Activated naive CD8-positive, alpha-beta T cell treated with anti-CD3 and anti-CD28 coated beads, Interleukin-2, amount 10 ng/mL, durations not matched to agents 7 days and 5 days (primary cell): Measurements from ENCODE around the gene TRIM34. TPM values are rescaled to one million over a fixed set of nuclear protein-coding genes. Genes with fewer than 3 reads are reported as not detected.
"Not testable (repeated sequence)": the region's sequence is repeated elsewhere in the genome, so short reads cannot be mapped to it uniquely, and the experiment has no call there.

Source experiments
- ATAC-seq: fragments of 150-1000 bp; cut with Tn5 transposase; one replicate; pipeline ENCODE4 v1.10.0; 2021; ENCODE audit warnings: low read depth, moderate library complexity
- POLR2A ChIA-PET: fragments of 350-600 bp; sonication (Branson Sonifier 250); formaldehyde crosslinking; loops from one replicate; lab custom pipeline; 2021; ENCODE audit warnings: antibody characterized with exemption; lab: Charles Lee
- DNase-seq: peaks from one replicate; pipeline ENCODE4 v3.0.0; 2021
- H3K27ac Mint-ChIP-seq: one replicate; pipeline ENCODE4 v1.8.0; 2022; ENCODE audit warnings: mild to moderate bottlenecking, mixed read lengths
- H3K27me3 Mint-ChIP-seq: one replicate; pipeline ENCODE4 v1.8.0; 2022; ENCODE audit warnings: mild to moderate bottlenecking, moderate library complexity, mixed read lengths
- H3K36me3 Mint-ChIP-seq: one replicate; pipeline ENCODE4 v1.8.0; 2021; ENCODE audit warnings: mild to moderate bottlenecking, mixed read lengths
- H3K4me1 Mint-ChIP-seq: one replicate; pipeline ENCODE4 v1.8.0; 2021; ENCODE audit warnings: mixed read lengths
- H3K4me3 Mint-ChIP-seq: one replicate; pipeline ENCODE4 v1.8.0; 2022; ENCODE audit warnings: mild to moderate bottlenecking, moderate library complexity, mixed read lengths
- H3K9me3 Mint-ChIP-seq: one replicate; pipeline ENCODE4 v1.8.0; 2021; ENCODE audit warnings: mixed read lengths
- total RNA-seq, 2 experiments: library from RNA; stranded (reverse); gene quantifications; one replicate each; pipeline ENCODE4 v1.2.3, GENCODE V29; 2021

Gene TRIM34
- total RNA-seq, 2 experiments from 2014 or later, result 17.3 to 17.5 TPM

- POLR2A ChIA-PET, result interaction anchor here (1.5 kb wide), 1 partner anchor 103 kb away, joined by 4 read pairs; no protein-coding TSS in a partner anchor
- not testable (repeated sequence) for DNase-seq, ATAC-seq, H3K27me3 Mint-ChIP-seq, H3K4me1 Mint-ChIP-seq, H3K4me3 Mint-ChIP-seq, H3K36me3 Mint-ChIP-seq, H3K27ac Mint-ChIP-seq, H3K9me3 Mint-ChIP-seq
Measured at GRCh38 chr11:5602791-5603190, 22.0 kb upstream of the TRIM34 start.

GRCh38 chr11:5603326-5603725, 21.5 kb upstream of the TRIM34 start:
- POLR2A ChIA-PET, result interaction anchor here (1.5 kb wide), 1 partner anchor 102 kb away, joined by 4 read pairs; no protein-coding TSS in a partner anchor
- ATAC-seq, result no peak
- H3K4me3 Mint-ChIP-seq, result no peak overlapping the region
- H3K9me3 Mint-ChIP-seq, result no peaks in the 10 kb centered on the region
- peaks cover 3% of the 10 kb centered on the region for H3K36me3 Mint-ChIP-seq
- DNase-seq, result no peak
- peaks cover 4% of the 10 kb centered on the region for H3K4me1 Mint-ChIP-seq
- H3K27ac Mint-ChIP-seq, result no peak overlapping the region
- H3K27me3 Mint-ChIP-seq, result no peaks in the 10 kb centered on the region

- Mint-ChIP-seq H3K27ac (no peak overlapping the region), H3K27me3 (no peaks in the 10 kb centered on the region), H3K9me3 (no peaks in the 10 kb centered on the region), H3K36me3 (peaks cover 4% of the 10 kb centered on the region), H3K4me3 (no peak overlapping the region), H3K4me1 (no peaks in the 10 kb centered on the region)
- POLR2A ChIA-PET, result no interaction called here
- ATAC-seq, result no peak
- no peak for DNase-seq
Measured at GRCh38 chr11:5604896-5605295, 19.9 kb upstream of the TRIM34 start.

- peaks cover 7% of the 10 kb centered on the region for H3K4me1 Mint-ChIP-seq
- ATAC-seq (no peak), DNase-seq (no peak)
- H3K36me3 Mint-ChIP-seq, result peaks cover 4% of the 10 kb centered on the region
- POLR2A ChIA-PET, result no interaction called here
- H3K27me3 Mint-ChIP-seq, result no peaks in the 10 kb centered on the region
- no peak overlapping the region for H3K27ac Mint-ChIP-seq
- no peaks in the 10 kb centered on the region for H3K9me3 Mint-ChIP-seq
- H3K4me3 Mint-ChIP-seq, result no peak overlapping the region
Measured at GRCh38 chr11:5605849-5606248, 19.0 kb upstream of the TRIM34 start.

GRCh38 chr11:5608808-5609207, 16.0 kb upstream of the TRIM34 start:
- ATAC-seq (no peak), DNase-seq (no peak)
- no peak overlapping the region for H3K27ac Mint-ChIP-seq
- POLR2A ChIA-PET, result no interaction called here
- peaks cover 4% of the 10 kb centered on the region for H3K36me3 Mint-ChIP-seq
- H3K4me3 Mint-ChIP-seq, result no peak overlapping the region
- H3K4me1 Mint-ChIP-seq, result peaks cover 7% of the 10 kb centered on the region
- no peaks in the 10 kb centered on the region for H3K9me3 Mint-ChIP-seq
- no peaks in the 10 kb centered on the region for H3K27me3 Mint-ChIP-seq

GRCh38 chr11:5610446-5610845, 14.4 kb upstream of the TRIM34 start:
- Mint-ChIP-seq H3K27ac (no peak overlapping the region), H3K27me3 (no peaks in the 10 kb centered on the region), H3K4me3 (no peak overlapping the region), H3K4me1 (peaks cover 7% of the 10 kb centered on the region), H3K36me3 (peaks cover 4% of the 10 kb centered on the region), H3K9me3 (no peaks in the 10 kb centered on the region)
- no peak for ATAC-seq
- POLR2A ChIA-PET, result no interaction called here
- DNase-seq, result no peak

GRCh38 chr11:5611627-5612026, 13.2 kb upstream of the TRIM34 start:
- POLR2A ChIA-PET, result no interaction called here
- ATAC-seq (no peak), DNase-seq (no peak)
- no peak overlapping the region for H3K27ac Mint-ChIP-seq
- H3K27me3 Mint-ChIP-seq, result no peaks in the 10 kb centered on the region
- peaks cover 4% of the 10 kb centered on the region for H3K36me3 Mint-ChIP-seq
- H3K4me1 Mint-ChIP-seq, result peaks cover 7% of the 10 kb centered on the region
- H3K9me3 Mint-ChIP-seq, result no peaks in the 10 kb centered on the region
- H3K4me3 Mint-ChIP-seq, result no peak overlapping the region

- H3K4me1 Mint-ChIP-seq, result peaks cover 6% of the 10 kb centered on the region
- H3K36me3 Mint-ChIP-seq, result peaks cover 18% of the 10 kb centered on the region
- DNase-seq, result no peak
- no peaks in the 10 kb centered on the region for H3K9me3 Mint-ChIP-seq
- POLR2A ChIA-PET, result interaction anchor here (0.6 kb wide), 1 partner anchor 154 kb away, joined by 3 read pairs; no protein-coding TSS in a partner anchor
- H3K27ac Mint-ChIP-seq, result no peak overlapping the region
- ATAC-seq, result no peak
- H3K27me3 Mint-ChIP-seq, result no peaks in the 10 kb centered on the region
- H3K4me3 Mint-ChIP-seq, result no peak overlapping the region
Measured at GRCh38 chr11:5618807-5619206, 6.0 kb upstream of the TRIM34 start.

- Mint-ChIP-seq H3K36me3 (peaks cover 20% of the 10 kb centered on the region), H3K4me3 (no peak overlapping the region), H3K4me1 (peaks cover 12% of the 10 kb centered on the region), H3K27me3 (no peaks in the 10 kb centered on the region), H3K9me3 (no peaks in the 10 kb centered on the region), H3K27ac (no peak overlapping the region)
- no peak for DNase-seq
- ATAC-seq, result no peak
- POLR2A ChIA-PET, result interaction anchor here (0.5 kb wide), 1 partner anchor 67 kb away, joined by 4 read pairs; no protein-coding TSS in a partner anchor
Measured at GRCh38 chr11:5620651-5621521, 3.9 kb upstream of the TRIM34 start.

GRCh38 chr11:5621580-5621979, 3.2 kb upstream of the TRIM34 start:
- no peak for ATAC-seq
- no peak for DNase-seq
- Mint-ChIP-seq H3K4me1 (peaks cover 19% of the 10 kb centered on the region), H3K9me3 (no peaks in the 10 kb centered on the region), H3K36me3 (peaks cover 20% of the 10 kb centered on the region), H3K27ac (no peak overlapping the region), H3K4me3 (no peak overlapping the region), H3K27me3 (no peaks in the 10 kb centered on the region)
- POLR2A ChIA-PET, result interaction anchor here (1.1 kb wide), 1 partner anchor 21 kb away, joined by 4 read pairs; no protein-coding TSS in a partner anchor

- H3K27ac Mint-ChIP-seq, result peak overlapping the region; percentile 49
- POLR2A ChIA-PET, result interaction anchor here (1.9 to 6.1 kb wide), 2 partner anchors 62 to 67 kb away, joined by 6 to 72 read pairs; partner anchors contain the start of genes TRIM22 and TRIM5
Measured at GRCh38 chr11:5622802-5623201, 2.0 kb upstream of the TRIM34 start.

GRCh38 chr11:5625281-5625680, 480 bp downstream of the TRIM34 start:
- ATAC-seq (no peak), DNase-seq (no peak)
- peaks cover 37% of the 10 kb centered on the region for H3K4me1 Mint-ChIP-seq
- H3K4me3 Mint-ChIP-seq, result peak overlapping the region; percentile 93
- no peaks in the 10 kb centered on the region for H3K27me3 Mint-ChIP-seq
- POLR2A ChIA-PET, result interaction anchor here (1.3 to 6.1 kb wide), 5 partner anchors 11 to 71 kb away, joined by 4 to 72 read pairs (median 6); partner anchors contain the start of genes TRIM22 and TRIM5
- H3K36me3 Mint-ChIP-seq, result peaks cover 32% of the 10 kb centered on the region
- peaks cover 5% of the 10 kb centered on the region for H3K9me3 Mint-ChIP-seq
- H3K27ac Mint-ChIP-seq, result peak overlapping the region; percentile 97

More at GRCh38 chr11:5622802-5623201, 2.0 kb upstream of the TRIM34 start:
- ATAC-seq, result no peak
- peaks cover 24% of the 10 kb centered on the region for H3K36me3 Mint-ChIP-seq
- H3K27me3 Mint-ChIP-seq, result no peaks in the 10 kb centered on the region
- peaks cover 30% of the 10 kb centered on the region for H3K4me1 Mint-ChIP-seq
- no peaks in the 10 kb centered on the region for H3K9me3 Mint-ChIP-seq
- no peak for DNase-seq
- H3K4me3 Mint-ChIP-seq, result no peak overlapping the region

GRCh38 chr11:5626196-5626595, 1.4 kb downstream of the TRIM34 start:
- DNase-seq (no peak), ATAC-seq (no peak)
- peaks cover 35% of the 10 kb centered on the region for H3K4me1 Mint-ChIP-seq
- H3K9me3 Mint-ChIP-seq, result peaks cover 5% of the 10 kb centered on the region
- POLR2A ChIA-PET, result interaction anchor here (5.0 to 6.1 kb wide), 2 partner anchors 58 to 64 kb away, joined by 36 to 72 read pairs; partner anchors contain the start of genes TRIM22 and TRIM5
- peak overlapping the region; percentile 97 for H3K27ac Mint-ChIP-seq
- H3K4me3 Mint-ChIP-seq, result peak overlapping the region; percentile 93
- peaks cover 26% of the 10 kb centered on the region for H3K36me3 Mint-ChIP-seq
- no peaks in the 10 kb centered on the region for H3K27me3 Mint-ChIP-seq
